Kidney epithelial cell (primary cell): ENCODE measurements around the gene AP4S1. TPM values are rescaled to one million over a fixed set of nuclear protein-coding genes. Genes with fewer than 3 reads are reported as not detected.

ENCODE experiments used
- DNase-seq: peaks from one replicate; pipeline ENCODE4 v3.0.0-alpha.2; 2010; ENCODE audit warnings: low read depth
- H3K27me3 ChIP-seq: 2 replicates; pipeline ENCODE4 v1.6.0; 2011; ENCODE audit warnings: low read length; ENCODE audit not compliant: control insufficient read depth, insufficient read depth
- H3K36me3 ChIP-seq: 2 replicates; pipeline ENCODE4 v1.5.1; 2011; ENCODE audit warnings: low read length; ENCODE audit not compliant: control insufficient read depth, insufficient read depth
- H3K4me3 ChIP-seq: 2 replicates; pipeline ENCODE4 v1.5.1; 2011; ENCODE audit warnings: low read depth, mild to moderate bottlenecking, control low read depth, low read length
- total RNA-seq: library from RNA; depleted of rRNA; stranded (reverse); fragments of >200 nt; gene quantifications from 2 replicates; pipeline ENCODE4 v1.2.3, GENCODE V29; 2015
- TF ChIP-seq, protein P1 (sequence below): IDR thresholded peaks from 2 replicates; pipeline ENCODE4 v1.5.1; 2011; ENCODE audit warnings: mild to moderate bottlenecking, moderate library complexity, low read length, control low read depth, inconsistent platforms; ENCODE audit not compliant: insufficient read depth, poor library complexity, severe bottlenecking

Gene AP4S1
- total RNA-seq, 1 donor from 2014 or later, result 16.0 TPM

DNA sequence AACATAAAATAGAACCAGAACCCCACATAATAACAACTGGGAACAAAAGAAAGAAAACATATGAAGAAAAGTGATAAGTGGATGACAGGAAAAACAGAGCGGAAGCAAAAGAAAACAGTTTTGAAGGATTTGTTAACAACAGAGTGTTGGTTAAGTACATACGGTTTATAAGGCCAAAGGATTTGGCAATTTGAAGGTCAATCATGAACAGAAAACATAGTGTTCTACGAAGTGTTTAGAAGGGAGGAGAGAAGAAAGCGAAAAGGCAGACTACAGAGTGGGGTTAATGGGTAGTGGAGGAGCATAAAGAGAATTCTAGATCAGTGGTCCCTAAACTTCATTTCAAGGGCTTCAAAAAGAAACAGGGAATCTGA lies 3.9 kb upstream of the AP4S1 start:
- Histone ChIP-seq H3K36me3 (no peaks in the 10 kb centered on the region), H3K27me3 (no peaks in the 10 kb centered on the region), H3K4me3 (no peak overlapping the region)
- TF ChIP-seq, protein P1, sequence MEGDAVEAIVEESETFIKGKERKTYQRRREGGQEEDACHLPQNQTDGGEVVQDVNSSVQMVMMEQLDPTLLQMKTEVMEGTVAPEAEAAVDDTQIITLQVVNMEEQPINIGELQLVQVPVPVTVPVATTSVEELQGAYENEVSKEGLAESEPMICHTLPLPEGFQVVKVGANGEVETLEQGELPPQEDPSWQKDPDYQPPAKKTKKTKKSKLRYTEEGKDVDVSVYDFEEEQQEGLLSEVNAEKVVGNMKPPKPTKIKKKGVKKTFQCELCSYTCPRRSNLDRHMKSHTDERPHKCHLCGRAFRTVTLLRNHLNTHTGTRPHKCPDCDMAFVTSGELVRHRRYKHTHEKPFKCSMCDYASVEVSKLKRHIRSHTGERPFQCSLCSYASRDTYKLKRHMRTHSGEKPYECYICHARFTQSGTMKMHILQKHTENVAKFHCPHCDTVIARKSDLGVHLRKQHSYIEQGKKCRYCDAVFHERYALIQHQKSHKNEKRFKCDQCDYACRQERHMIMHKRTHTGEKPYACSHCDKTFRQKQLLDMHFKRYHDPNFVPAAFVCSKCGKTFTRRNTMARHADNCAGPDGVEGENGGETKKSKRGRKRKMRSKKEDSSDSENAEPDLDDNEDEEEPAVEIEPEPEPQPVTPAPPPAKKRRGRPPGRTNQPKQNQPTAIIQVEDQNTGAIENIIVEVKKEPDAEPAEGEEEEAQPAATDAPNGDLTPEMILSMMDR, result no peak
- DNase-seq, result no peak

DNA sequence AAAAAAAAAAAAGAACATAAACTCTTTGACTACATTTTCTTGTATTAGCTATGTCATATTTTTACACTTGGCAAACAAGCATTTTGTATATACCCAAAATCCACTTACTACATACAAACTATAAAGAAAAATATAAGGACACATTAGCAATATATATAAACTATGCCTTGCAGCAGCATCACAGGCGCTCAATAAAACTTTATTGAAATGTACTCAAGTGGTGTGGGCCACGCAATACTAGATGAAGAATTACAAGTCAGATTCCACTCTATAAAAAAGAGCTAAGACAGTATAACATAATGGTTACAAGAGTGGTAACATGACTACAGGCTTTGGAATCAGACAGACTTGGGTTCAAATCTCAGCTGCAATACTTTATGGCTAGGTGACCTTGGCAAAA lies 3.1 kb upstream of the AP4S1 start:
- TF ChIP-seq, protein P1, result no peak
- DNase-seq, result no peak
- Histone ChIP-seq H3K36me3 (no peaks in the 10 kb centered on the region), H3K4me3 (no peak overlapping the region), H3K27me3 (no peaks in the 10 kb centered on the region)

DNA sequence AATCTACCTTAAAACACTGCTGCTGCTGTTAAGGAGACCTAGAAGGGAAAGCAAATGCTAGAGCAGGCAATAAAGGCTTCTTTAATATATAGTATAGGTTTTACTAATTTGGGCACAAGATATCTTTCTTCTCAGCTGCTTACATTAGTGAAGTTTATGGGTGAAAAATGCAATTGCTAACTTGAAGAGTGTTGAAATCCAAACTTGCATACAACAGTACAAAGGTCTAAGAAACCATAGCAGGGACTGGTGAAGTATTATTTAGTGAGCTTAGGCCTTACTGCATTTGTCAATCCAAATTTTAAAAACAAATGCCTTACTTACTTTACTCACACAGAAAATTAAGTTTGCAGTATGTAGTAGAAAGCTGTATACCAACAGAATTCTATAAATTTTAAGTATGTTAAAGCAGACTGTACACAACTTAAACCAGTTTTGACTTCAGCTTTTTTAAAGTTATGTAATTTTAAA lies 1.4 kb upstream of the AP4S1 start:
- TF ChIP-seq, protein P1, result no peak
- H3K27me3 ChIP-seq, result no peaks in the 10 kb centered on the region
- no peak for DNase-seq

DNA sequence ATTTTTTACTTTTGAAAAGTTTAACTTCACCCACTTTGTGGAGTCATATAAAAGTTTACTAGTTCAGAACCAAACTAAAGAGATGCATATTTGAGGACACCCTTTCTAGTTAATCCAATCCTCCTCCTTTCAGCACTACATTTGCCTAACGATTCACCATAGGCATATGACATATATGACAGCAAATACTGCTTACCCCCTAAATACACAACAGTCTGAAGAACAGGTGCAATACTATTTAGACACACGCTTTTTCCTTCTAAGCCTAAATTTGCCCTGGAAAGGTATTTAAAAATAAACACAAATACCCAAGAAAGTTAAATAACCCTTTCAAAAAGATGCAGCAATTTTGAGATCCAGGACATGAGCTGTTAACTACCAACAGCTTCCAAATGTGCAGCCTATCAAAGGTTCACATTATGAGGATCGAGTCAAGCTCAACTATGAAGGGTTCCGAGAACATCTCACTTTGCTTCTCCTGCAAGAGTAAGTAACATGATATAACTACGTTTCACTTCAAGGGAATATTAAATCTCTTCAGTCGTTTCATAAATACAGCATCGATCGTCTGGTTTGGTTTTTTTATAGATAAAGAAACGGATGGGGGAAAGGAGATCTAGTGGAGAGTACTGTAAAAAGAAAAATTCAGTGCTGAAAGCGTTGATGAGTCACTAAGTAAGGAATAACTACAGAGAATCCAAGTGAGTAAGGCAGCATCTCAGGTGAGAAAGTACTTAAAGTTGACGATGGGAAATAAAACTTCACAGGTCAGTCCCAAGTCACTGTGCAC lies 677 bp upstream of the AP4S1 start:
- peak overlapping the region; percentile 99 for H3K4me3 ChIP-seq
- no peak for DNase-seq
- TF ChIP-seq, protein P1, result no peak

More for the DNA sequence above, 1.4 kb upstream of the AP4S1 start:
- H3K36me3 ChIP-seq, result no peaks in the 10 kb centered on the region
- peak overlapping the region; percentile 99 for H3K4me3 ChIP-seq

DNA sequence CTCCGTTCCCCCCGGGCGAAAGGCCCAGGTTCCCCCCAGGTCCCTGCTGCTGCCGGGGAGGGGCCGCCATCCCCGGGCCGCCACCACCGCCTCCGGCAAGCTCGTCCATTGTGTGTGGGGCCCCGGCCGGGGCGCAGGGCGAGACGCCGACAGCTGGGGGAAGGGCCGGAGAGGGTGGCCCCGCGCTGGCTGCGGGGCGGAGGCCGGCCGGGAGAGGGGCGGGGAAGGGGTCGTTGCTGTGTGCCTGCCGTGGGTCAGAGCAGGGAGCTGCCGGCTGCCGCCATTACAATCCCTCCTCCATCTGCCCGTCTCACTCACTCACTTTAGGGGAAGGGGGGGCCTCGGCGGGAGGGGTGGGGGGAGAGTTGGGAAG lies 614 bp downstream of the AP4S1 start, which contains the start of gene STRN3:
Gene STRN3, minus strand, starts transcription at position 303 of the 373 bp plus-strand sequence. Its CDS starts 194 bp downstream, at position 109.
- Histone ChIP-seq H3K36me3 (no peaks in the 10 kb centered on the region), H3K27me3 (no peaks in the 10 kb centered on the region), H3K4me3 (peak within 1 kb of the TSS; percentile 99)
- no peak for DNase-seq
- TF ChIP-seq, protein P1, result no peak

More for the DNA sequence above, 677 bp upstream of the AP4S1 start:
- no peaks in the 10 kb centered on the region for H3K27me3 ChIP-seq
- H3K36me3 ChIP-seq, result no peaks in the 10 kb centered on the region
